Body of pancreas (tissue), 4 donors: ENCODE data around the gene ELOVL5.

ENCODE experiments used
- POLR2A ChIP-seq, 3 donors: fragments of 450-650 bp; IDR thresholded peaks; one replicate each; pipeline ENCODE4 v1.6.1; 2016; ENCODE audit warnings: antibody characterized with exemption in 3 of 3, mild to moderate bottlenecking in 2 of 3
- TF ChIP-seq, protein P1 (sequence below), 7 experiments: fragments of 450-650 bp in 4 of 7; fragments of 200-600 bp in 3 of 7; sonication (generic) in 3 of 7; IDR thresholded peaks; one replicate each; pipeline ENCODE4 v1.5.1; 2016 to 2019; ENCODE audit warnings: antibody characterized with exemption in 7 of 7

GRCh38 chr6:53316142-53316541 lies 32.6 kb downstream of the ELOVL5 start:
- TF ChIP-seq, protein P1, sequence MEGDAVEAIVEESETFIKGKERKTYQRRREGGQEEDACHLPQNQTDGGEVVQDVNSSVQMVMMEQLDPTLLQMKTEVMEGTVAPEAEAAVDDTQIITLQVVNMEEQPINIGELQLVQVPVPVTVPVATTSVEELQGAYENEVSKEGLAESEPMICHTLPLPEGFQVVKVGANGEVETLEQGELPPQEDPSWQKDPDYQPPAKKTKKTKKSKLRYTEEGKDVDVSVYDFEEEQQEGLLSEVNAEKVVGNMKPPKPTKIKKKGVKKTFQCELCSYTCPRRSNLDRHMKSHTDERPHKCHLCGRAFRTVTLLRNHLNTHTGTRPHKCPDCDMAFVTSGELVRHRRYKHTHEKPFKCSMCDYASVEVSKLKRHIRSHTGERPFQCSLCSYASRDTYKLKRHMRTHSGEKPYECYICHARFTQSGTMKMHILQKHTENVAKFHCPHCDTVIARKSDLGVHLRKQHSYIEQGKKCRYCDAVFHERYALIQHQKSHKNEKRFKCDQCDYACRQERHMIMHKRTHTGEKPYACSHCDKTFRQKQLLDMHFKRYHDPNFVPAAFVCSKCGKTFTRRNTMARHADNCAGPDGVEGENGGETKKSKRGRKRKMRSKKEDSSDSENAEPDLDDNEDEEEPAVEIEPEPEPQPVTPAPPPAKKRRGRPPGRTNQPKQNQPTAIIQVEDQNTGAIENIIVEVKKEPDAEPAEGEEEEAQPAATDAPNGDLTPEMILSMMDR (IDR thresholded peaks at IDR 0.05) = no peak
- no peak for TF ChIP-seq POLR2A (IDR thresholded peaks at IDR 0.05)
